Ascending aorta (tissue), 2 donors: ENCODE measurements around the gene KIAA0825. TPM values are rescaled to one million over a fixed set of nuclear protein-coding genes. Genes with fewer than 3 reads are reported as not detected.

Experiments used
- DNase-seq, 2 donors: peaks; one replicate each; pipeline ENCODE4 v3.0.0-alpha.2; 2019; ENCODE audit warnings: low spot score in 2 of 2
- H3K27ac ChIP-seq, 2 donors: fragments of 200-600 bp; sonication (generic); one replicate each; pipeline ENCODE4 v1.5.1; 2016 to 2017; ENCODE audit warnings: mild to moderate bottlenecking in 1 of 2
- H3K27me3 ChIP-seq: fragments of 200-600 bp; sonication (generic); one replicate; pipeline ENCODE4 v1.5.1; 2017
- H3K36me3 ChIP-seq, 2 donors: fragments of 200-600 bp; sonication (generic); one replicate each; pipeline ENCODE4 v1.5.1; 2016
- H3K4me1 ChIP-seq, 2 donors: fragments of 200-600 bp; sonication (generic); one replicate each; pipeline ENCODE4 v1.5.1; 2016 to 2017; ENCODE audit warnings: mild to moderate bottlenecking in 1 of 2
- H3K4me3 ChIP-seq, 2 donors: fragments of 200-600 bp; sonication (generic); one replicate each; pipeline ENCODE4 v1.5.1; 2016 to 2017; ENCODE audit warnings: mild to moderate bottlenecking in 1 of 2
- H3K9me3 ChIP-seq, 2 donors: fragments of 200-600 bp; sonication (generic); one replicate each; pipeline ENCODE4 v1.5.1; 2016
- intact Hi-C: fragments of 100-400 bp; cut with DNase I; formaldehyde crosslinking; loops from one replicate; pipeline ENCODE4 v1.15.1; 2023
- total RNA-seq: library from RNA; depleted of rRNA; stranded (reverse); fragments of >200 nt; gene quantifications from one replicate; pipeline ENCODE4 v1.1.0, GENCODE V29; 2016
- TF ChIP-seq, protein P1 (sequence below), 3 experiments: fragments of 200-600 bp in 2 of 3; fragments of 450-650 bp in 1 of 3; sonication (generic) in 2 of 3; IDR thresholded peaks; one replicate each; pipeline ENCODE4 v1.5.1; 2016 to 2019; ENCODE audit warnings: antibody characterized with exemption in 3 of 3, mild to moderate bottlenecking in 1 of 3, moderate library complexity in 1 of 3

The KIAA0825 gene
- total RNA-seq, 1 donor from 2014 or later, result 2.4 TPM

DNA sequence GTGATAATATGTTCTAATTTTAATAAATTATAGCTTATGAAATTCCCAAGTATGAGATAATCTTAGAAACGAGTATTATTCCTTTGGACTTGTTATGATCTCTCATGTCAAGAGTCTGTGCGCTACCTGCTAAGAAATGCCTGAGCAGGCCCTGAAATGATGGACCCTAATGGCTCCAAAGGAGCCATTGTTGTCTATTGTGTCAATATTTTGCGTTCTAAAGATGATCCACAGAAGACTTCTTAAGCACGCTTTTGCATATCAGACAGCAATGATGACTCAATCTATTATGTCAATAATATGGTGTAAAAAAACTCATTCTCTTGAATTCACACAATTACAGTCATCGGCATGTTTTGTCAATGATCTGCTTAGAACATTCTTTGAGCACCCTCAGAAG is 306.1 kb downstream of the KIAA0825 start:
- Histone ChIP-seq H3K9me3 (no peaks in the 10 kb centered on the region), H3K4me3 (no peak overlapping the region), H3K36me3 (no peaks in the 10 kb centered on the region), H3K4me1 (no peaks in the 10 kb centered on the region), H3K27me3 (no peaks in the 10 kb centered on the region), H3K27ac (no peak overlapping the region)
- DNase-seq, result no peak
- intact Hi-C loops, result no loop called here
- TF ChIP-seq, protein P1, sequence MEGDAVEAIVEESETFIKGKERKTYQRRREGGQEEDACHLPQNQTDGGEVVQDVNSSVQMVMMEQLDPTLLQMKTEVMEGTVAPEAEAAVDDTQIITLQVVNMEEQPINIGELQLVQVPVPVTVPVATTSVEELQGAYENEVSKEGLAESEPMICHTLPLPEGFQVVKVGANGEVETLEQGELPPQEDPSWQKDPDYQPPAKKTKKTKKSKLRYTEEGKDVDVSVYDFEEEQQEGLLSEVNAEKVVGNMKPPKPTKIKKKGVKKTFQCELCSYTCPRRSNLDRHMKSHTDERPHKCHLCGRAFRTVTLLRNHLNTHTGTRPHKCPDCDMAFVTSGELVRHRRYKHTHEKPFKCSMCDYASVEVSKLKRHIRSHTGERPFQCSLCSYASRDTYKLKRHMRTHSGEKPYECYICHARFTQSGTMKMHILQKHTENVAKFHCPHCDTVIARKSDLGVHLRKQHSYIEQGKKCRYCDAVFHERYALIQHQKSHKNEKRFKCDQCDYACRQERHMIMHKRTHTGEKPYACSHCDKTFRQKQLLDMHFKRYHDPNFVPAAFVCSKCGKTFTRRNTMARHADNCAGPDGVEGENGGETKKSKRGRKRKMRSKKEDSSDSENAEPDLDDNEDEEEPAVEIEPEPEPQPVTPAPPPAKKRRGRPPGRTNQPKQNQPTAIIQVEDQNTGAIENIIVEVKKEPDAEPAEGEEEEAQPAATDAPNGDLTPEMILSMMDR (IDR thresholded peaks at IDR 0.05), result no peak

DNA sequence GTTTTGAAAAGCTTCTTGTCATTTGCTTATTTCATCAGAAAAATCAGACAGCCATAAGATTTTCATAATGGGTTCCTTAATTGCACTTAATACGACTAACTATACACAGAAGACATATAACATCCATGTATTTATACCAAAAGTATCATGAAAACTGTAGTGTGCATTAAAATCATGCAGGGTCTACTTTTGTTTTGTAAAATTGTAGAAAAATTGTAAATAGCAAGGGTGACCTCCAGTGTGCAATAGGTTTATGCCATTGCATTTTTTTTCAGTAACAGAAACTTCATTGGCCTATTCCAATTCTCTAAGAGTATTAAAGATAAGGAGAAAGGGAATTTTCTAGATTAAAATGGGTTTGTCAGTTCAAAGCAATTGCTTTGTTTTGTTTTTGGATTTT is 307.6 kb downstream of the KIAA0825 start:
- intact Hi-C loops, result no loop called here
- H3K27ac ChIP-seq, result no peak overlapping the region
- H3K4me1 ChIP-seq, result no peaks in the 10 kb centered on the region
- no peaks in the 10 kb centered on the region for H3K27me3 ChIP-seq
- H3K9me3 ChIP-seq, result no peaks in the 10 kb centered on the region
- H3K4me3 ChIP-seq, result no peak overlapping the region
- no peaks in the 10 kb centered on the region for H3K36me3 ChIP-seq
- TF ChIP-seq, protein P1 (IDR thresholded peaks at IDR 0.05), result no peak
- no peak for DNase-seq

DNA sequence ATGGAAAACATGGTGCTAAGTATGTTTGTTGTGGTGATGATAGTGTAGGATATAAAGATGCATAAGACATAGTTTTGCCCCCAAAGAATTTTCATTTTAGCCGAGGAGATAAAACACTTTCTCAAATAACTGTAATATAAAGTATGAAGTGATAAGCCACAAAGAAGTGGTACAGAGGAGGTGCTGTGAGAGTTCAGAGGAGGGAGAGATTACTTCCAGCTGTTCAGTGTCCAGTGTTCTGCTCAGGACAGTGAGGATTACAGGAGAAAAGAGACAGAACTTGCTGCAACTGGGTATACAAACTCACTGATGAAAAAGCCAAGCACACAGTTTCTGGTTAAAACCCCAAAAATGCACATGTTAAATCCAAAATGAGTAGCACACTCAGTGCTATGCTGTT is 309.3 kb downstream of the KIAA0825 start:
- Histone ChIP-seq H3K36me3 (no peaks in the 10 kb centered on the region), H3K27me3 (no peaks in the 10 kb centered on the region), H3K27ac (no peak overlapping the region), H3K4me3 (no peak overlapping the region), H3K4me1 (no peaks in the 10 kb centered on the region), H3K9me3 (no peaks in the 10 kb centered on the region)
- TF ChIP-seq, protein P1 (IDR thresholded peaks at IDR 0.05), result no peak
- DNase-seq, result no peak
- intact Hi-C loops, result no loop called here

DNA sequence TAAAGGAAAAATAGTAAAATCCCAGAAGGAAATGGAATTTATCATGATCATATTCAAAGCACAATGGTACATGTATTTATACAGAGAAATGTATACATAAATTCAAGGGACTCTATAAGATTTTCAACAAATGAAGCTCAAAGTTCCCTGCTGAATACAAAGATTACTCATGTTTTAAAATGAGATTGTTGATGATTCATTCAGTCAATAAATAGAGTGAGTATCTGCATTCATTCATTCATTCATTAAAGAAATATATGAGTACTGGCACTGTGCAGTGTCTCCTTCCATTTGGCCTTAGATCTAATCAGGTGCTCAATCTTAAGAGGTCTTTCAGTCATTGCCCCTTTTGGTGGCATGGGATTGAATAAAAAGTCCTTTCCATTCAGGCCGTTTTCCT is 310.0 kb downstream of the KIAA0825 start:
- Histone ChIP-seq H3K9me3 (no peaks in the 10 kb centered on the region), H3K4me1 (no peaks in the 10 kb centered on the region), H3K27ac (no peak overlapping the region), H3K4me3 (no peak overlapping the region), H3K36me3 (no peaks in the 10 kb centered on the region), H3K27me3 (no peaks in the 10 kb centered on the region)
- intact Hi-C loops, result no loop called here
- TF ChIP-seq, protein P1 (IDR thresholded peaks at IDR 0.05), result no peak
- no peak for DNase-seq

DNA sequence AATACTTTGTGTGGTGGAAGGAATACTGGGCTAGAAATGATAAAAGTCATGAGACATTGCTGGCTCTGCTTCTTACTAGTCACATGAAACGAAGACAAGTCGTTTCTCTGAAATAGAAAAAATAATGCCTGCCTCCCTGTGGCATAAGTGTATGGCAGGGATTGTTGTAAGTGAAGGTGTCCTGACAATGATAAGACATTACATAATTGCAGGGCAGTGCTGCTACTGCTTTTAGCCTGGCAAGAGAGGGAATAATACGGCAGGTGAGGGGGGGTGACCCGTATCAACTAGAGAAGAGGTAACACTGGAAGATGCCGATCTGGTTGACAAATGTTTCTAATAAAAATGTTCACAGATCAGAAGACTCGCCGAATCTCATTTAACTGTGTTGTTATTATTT is 314.3 kb downstream of the KIAA0825 start:
- DNase-seq, result no peak
- no peaks in the 10 kb centered on the region for H3K4me1 ChIP-seq
- intact Hi-C loops, result no loop called here
- H3K4me3 ChIP-seq, result no peak overlapping the region
- no peaks in the 10 kb centered on the region for H3K27me3 ChIP-seq
- TF ChIP-seq, protein P1 (IDR thresholded peaks at IDR 0.05), result no peak
- H3K9me3 ChIP-seq, result no peaks in the 10 kb centered on the region
- H3K36me3 ChIP-seq, result no peaks in the 10 kb centered on the region
- H3K27ac ChIP-seq, result no peak overlapping the region

DNA sequence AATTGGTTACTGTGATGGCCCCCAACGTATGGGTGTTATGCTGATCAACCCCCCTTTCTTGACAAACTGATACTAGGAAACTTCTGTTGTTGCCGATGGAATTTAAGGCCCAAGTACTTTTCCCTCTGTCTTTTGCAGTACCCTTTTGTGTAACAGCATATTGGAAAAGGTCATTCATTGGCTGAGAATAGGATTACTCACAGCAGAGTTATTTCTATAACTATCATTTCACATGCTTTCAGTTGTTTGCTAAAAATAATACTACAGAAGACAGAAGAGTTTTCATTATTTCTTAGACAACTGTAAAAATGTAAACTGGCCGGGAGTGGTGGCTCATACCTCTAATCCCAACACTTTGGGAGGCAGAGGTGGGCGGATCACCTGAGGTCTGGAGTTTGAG is 329.5 kb downstream of the KIAA0825 start:
- Histone ChIP-seq H3K4me3 (no peak overlapping the region), H3K36me3 (no peaks in the 10 kb centered on the region), H3K4me1 (no peaks in the 10 kb centered on the region), H3K9me3 (peaks cover 0 to 14% of the 10 kb centered on the region in 2 donors), H3K27me3 (no peaks in the 10 kb centered on the region), H3K27ac (no peak overlapping the region)
- DNase-seq, result no peak
- TF ChIP-seq, protein P1 (IDR thresholded peaks at IDR 0.05), result no peak
- intact Hi-C loops, result no loop called here
